ENCODE measurements around the gene DSCAML1. TPM values are rescaled to one million over a fixed set of nuclear protein-coding genes. Genes with fewer than 3 reads are reported as not detected.

Gene DSCAML1
- total RNA-seq, 1 experiment from 2014 or later: not detected

- Histone ChIP-seq H3K4me2 (ENCODE audit: low read length) (no peak overlapping the region), H3K4me3 (replicated peaks in 1 of 2; ENCODE audit: low read depth in 1 of 2, low read length in 2 of 2) (no peak overlapping the region), H4K20me1 (ENCODE audit: insufficient read depth) (no peaks in the 10 kb centered on the region), H3K4me1 (ENCODE audit: control insufficient read depth in 1 of 2, insufficient read depth in 2 of 2, low read length in 2 of 2) (no peaks in the 10 kb centered on the region), H3K9ac (ENCODE audit: low read length) (no peak overlapping the region), H3K9me3 (ENCODE audit: control insufficient read depth in 1 of 2, insufficient read depth in 1 of 2, low read depth in 1 of 2, low read length in 2 of 2) (no peaks in the 10 kb centered on the region), H3K27me3 (ENCODE audit: insufficient read depth, low read length) (peaks cover 34% of the 10 kb centered on the region), H2AFZ (ENCODE audit: low read depth, low read length, poor library complexity, severe bottlenecking) (no peak overlapping the region), H3K9me2 (ENCODE audit: insufficient read depth) (no peaks in the 10 kb centered on the region), H3K36me3 (ENCODE audit: control insufficient read depth in 1 of 2, insufficient read depth in 2 of 2, low read length in 2 of 2) (no peaks in the 10 kb centered on the region), H3K79me2 (ENCODE audit: insufficient read depth, low read length) (no peaks in the 10 kb centered on the region), H3K27ac (ENCODE audit: low read depth, low read length) (no peak overlapping the region)
- DNase-seq (ENCODE audit: low read depth, low spot score): no peak
- intact Hi-C loops (cut with micrococcal nuclease): no loop called here
- no peak for ATAC-seq
- RAD21 ChIA-PET (ENCODE audit: low non-redundant PET in 1 of 2, low total read pairs in 2 of 2, uncharacterized antibody in 2 of 2, unreplicated experiment in 2 of 2): no interaction called here
- POLR2A ChIA-PET: no interaction called here
- CTCF ChIA-PET: no interaction called here
- no peak for TF ChIP-seq ZFX (IDR thresholded peaks at IDR 0.05)
- no peak for TF ChIP-seq ATF3 (IDR thresholded peaks at IDR 0.05)
- TF ChIP-seq ZNF274 (IDR thresholded peaks at IDR 0.05; ENCODE audit: low read depth, low read length): no peak
- TF ChIP-seq TCF7L2 (IDR thresholded peaks at IDR 0.05; ENCODE audit: borderline replicate concordance, extremely low read depth, insufficient read depth, insufficient read length): no peak
- no peak for TF ChIP-seq RAD21 (IDR thresholded peaks at IDR 0.05; ENCODE audit: low read depth)
- TF ChIP-seq CBX3 (IDR thresholded peaks at IDR 0.05; ENCODE audit: low read depth): no peak
- TF ChIP-seq JUND (IDR thresholded peaks at IDR 0.05): no peak
- TF ChIP-seq EZH2 (IDR thresholded peaks at IDR 0.05): no peak
- no peak for TF ChIP-seq POLR2AphosphoS5 (IDR thresholded peaks at IDR 0.05; ENCODE audit: low read depth, low read length)
- TF ChIP-seq FOSL1 (IDR thresholded peaks at IDR 0.05; ENCODE audit: low read depth): no peak
- TF ChIP-seq EZH2phosphoT487 (IDR thresholded peaks at IDR 0.05; ENCODE audit: borderline replicate concordance): no peak
- TF ChIP-seq ELF1 (IDR thresholded peaks at IDR 0.05; ENCODE audit: borderline replicate concordance, low read depth): no peak
- no peak for TF ChIP-seq MAX (IDR thresholded peaks at IDR 0.05)
- no TSS peak for BruUV-seq (replicated peaks)
These were observed 128.0 kb downstream of the DSCAML1 start for GRCh38 chr11:117669062-117669461.

All from HCT116 (cell line).